KOPT-K1 (cell line): ENCODE results near the gene AKAP7.
"Not testable (repeated sequence)": the region's sequence is repeated elsewhere in the genome, so short reads cannot be mapped to it uniquely, and the experiment has no call there.

Experiments
- H3K27ac ChIP-seq: fragments of 200-600 bp; sonication (generic); 2 replicates; pipeline ENCODE4 v1.5.1; 2016; ENCODE audit warnings: antibody characterized with exemption, mild to moderate bottlenecking, low read depth, low read length; ENCODE audit not compliant: poor library complexity, severe bottlenecking
- H3K36me3 ChIP-seq: fragments of 200-600 bp; sonication (generic); 2 replicates; pipeline ENCODE4 v1.5.1; 2017; ENCODE audit warnings: antibody characterized with exemption, mild to moderate bottlenecking, low read length, moderate library complexity; ENCODE audit not compliant: insufficient read depth
- H3K9me3 ChIP-seq: fragments of 200-600 bp; sonication (generic); 2 replicates; pipeline ENCODE4 v1.5.1; 2017; ENCODE audit warnings: antibody characterized with exemption, low read length, mild to moderate bottlenecking; ENCODE audit not compliant: insufficient read depth, poor library complexity, severe bottlenecking

Gene AKAP7

GRCh38 chr6:131305037-131305850 is 170.0 kb downstream of the AKAP7 start:
- Histone ChIP-seq H3K27ac (no peak overlapping the region), H3K36me3 (no peaks in the 10 kb centered on the region), H3K9me3 (peaks cover 18% of the 10 kb centered on the region)

DNA sequence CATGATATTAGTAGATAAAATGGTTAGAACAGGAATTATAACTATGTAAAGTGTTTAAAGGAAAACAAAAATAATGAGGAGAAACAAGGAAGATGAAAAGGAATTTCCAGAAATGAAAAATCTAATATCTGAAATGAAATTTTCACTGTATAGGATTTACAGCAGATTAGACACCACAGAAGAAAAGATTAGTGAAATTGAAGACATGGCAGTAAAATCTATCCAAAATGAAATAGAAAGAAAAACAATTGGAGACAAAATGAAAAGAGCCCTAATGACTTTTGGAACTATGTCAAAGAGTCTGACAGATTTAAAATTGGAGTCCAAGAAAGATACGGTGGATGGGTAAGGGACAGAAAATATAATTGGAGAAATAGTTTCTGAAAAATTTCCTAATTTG is 174.2 kb downstream of the AKAP7 start:
- Histone ChIP-seq H3K9me3 (peaks cover 23% of the 10 kb centered on the region), H3K36me3 (no peaks in the 10 kb centered on the region)

GRCh38 chr6:131314838-131315237 is 179.6 kb downstream of the AKAP7 start:
- H3K36me3 ChIP-seq: no peaks in the 10 kb centered on the region
- no peak overlapping the region for H3K27ac ChIP-seq

More for the DNA sequence above, 174.2 kb downstream of the AKAP7 start:
- H3K27ac ChIP-seq: no peak overlapping the region

GRCh38 chr6:131316654-131317053 is 181.4 kb downstream of the AKAP7 start:
- H3K9me3 ChIP-seq: peaks cover 11% of the 10 kb centered on the region
- H3K27ac ChIP-seq: no peak overlapping the region
- H3K36me3 ChIP-seq: no peaks in the 10 kb centered on the region

More at GRCh38 chr6:131314838-131315237, 179.6 kb downstream of the AKAP7 start:
- H3K9me3 ChIP-seq: peaks cover 16% of the 10 kb centered on the region

DNA sequence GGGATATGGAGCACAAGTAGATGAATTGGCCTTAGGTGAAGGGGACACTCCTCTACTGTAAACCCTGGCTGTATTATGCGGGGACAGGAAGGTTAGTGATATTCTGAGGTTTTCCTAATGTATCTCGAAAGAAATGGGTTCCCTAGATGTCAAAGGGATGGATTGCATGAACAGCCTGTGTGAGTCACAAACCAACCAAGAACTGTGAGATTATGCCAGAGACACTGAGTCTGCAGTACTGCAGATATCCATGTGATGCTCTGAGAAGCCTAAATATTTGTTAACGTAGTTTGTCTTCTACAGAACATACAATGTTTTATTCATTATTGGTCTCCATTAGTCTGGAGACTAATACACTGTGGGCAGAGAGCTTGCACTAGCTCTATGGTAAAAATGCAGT is 182.2 kb downstream of the AKAP7 start:
- Histone ChIP-seq H3K36me3 (no peaks in the 10 kb centered on the region), H3K9me3 (peaks cover 11% of the 10 kb centered on the region), H3K27ac (no peak overlapping the region)

- H3K36me3 ChIP-seq: no peaks in the 10 kb centered on the region
- no peaks in the 10 kb centered on the region for H3K9me3 ChIP-seq
- no peak overlapping the region for H3K27ac ChIP-seq
Measured at GRCh38 chr6:131321589-131321988, 186.3 kb downstream of the AKAP7 start.

- Histone ChIP-seq H3K36me3 (no peaks in the 10 kb centered on the region), H3K9me3 (no peaks in the 10 kb centered on the region), H3K27ac (no peak overlapping the region)
Measured at GRCh38 chr6:131322125-131322524, 186.9 kb downstream of the AKAP7 start.

DNA sequence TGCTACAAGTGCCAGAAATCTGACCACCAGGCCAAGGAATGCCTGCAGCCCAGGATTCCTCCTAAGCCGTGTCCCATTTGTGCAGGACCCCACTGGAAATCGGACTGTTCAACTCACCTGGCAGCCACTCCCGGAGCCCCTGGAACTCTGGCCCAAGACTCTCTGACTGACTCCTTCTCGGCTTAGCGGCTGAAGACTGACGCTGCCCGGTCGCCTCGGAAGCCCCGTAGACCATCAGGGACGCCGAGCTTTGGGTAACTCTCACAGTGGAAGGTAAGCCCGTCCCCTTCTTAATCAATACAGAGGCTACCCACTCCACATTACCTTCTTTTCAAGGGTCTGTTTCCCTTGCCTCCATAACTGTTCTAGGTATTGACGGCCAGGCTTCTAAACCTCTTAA is 190.4 kb downstream of the AKAP7 start:
- H3K36me3 ChIP-seq, H3K27ac ChIP-seq, H3K9me3 ChIP-seq: not testable (repeated sequence)

GRCh38 chr6:131328727-131329126 is 193.5 kb downstream of the AKAP7 start:
- not testable (repeated sequence) for H3K9me3 ChIP-seq, H3K36me3 ChIP-seq, H3K27ac ChIP-seq

DNA sequence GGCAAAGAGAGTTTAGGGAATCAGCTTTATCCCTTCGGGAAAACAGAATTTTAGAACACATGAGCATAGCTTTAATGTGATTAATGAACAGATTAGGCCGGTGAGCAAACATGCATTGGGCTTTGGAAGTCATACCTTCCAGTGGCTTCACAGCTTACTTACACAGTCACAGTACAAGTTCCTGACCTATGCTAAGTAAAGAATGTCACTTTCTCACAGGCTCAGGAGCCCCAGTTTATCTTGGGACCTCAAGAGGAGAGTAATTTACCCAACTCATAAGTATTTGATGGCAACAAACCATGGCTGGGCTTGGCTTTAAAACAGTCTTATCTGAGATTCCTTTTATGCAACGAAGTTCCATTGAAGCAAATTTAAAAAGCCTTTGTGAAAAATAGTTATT is 195.9 kb downstream of the AKAP7 start:
- Histone ChIP-seq H3K27ac (no peak overlapping the region), H3K36me3 (no peaks in the 10 kb centered on the region), H3K9me3 (no peaks in the 10 kb centered on the region)

- H3K36me3 ChIP-seq: no peaks in the 10 kb centered on the region
Measured at GRCh38 chr6:131331873-131332781, 196.9 kb downstream of the AKAP7 start.

More at GRCh38 chr6:131331873-131332781, 196.9 kb downstream of the AKAP7 start:
- Histone ChIP-seq H3K9me3 (no peaks in the 10 kb centered on the region), H3K27ac (no peak overlapping the region)
